Tibial nerve (tissue), 4 donors: ENCODE results near the gene PCYT1A.

Source experiments
- CTCF ChIP-seq, 5 experiments: fragments of 200-600 bp in 3 of 5; fragments of 450-650 bp in 2 of 5; sonication (generic) in 3 of 5; IDR thresholded peaks; one replicate each; pipeline ENCODE4 v1.5.1; 2016 to 2019; ENCODE audit warnings: antibody characterized with exemption in 5 of 5, mild to moderate bottlenecking in 3 of 5, moderate library complexity in 2 of 5
- EP300 ChIP-seq, 2 donors: sonication (generic); formaldehyde crosslinking; IDR thresholded peaks; one replicate each; pipeline ENCODE4 v1.6.1; 2017; ENCODE audit warnings: antibody characterized with exemption in 2 of 2, mild to moderate bottlenecking in 1 of 2
- POLR2A ChIP-seq, 2 donors: fragments of 450-650 bp; IDR thresholded peaks; one replicate each; pipeline ENCODE4 v1.6.1; 2017; ENCODE audit warnings: antibody characterized with exemption in 2 of 2, mild to moderate bottlenecking in 2 of 2, moderate library complexity in 2 of 2

- TF ChIP-seq POLR2A (IDR thresholded peaks at IDR 0.05) (no peak), CTCF (IDR thresholded peaks at IDR 0.05) (no peak), EP300 (IDR thresholded peaks at IDR 0.05) (no peak)
Measured at GRCh38 chr3:196240424-196240823, 47.1 kb downstream of the PCYT1A start.
